Central memory CD8-positive, alpha-beta T cell (primary cell): ENCODE measurements around the gene TSG101.

Experiments
- ATAC-seq: fragments of 150-1000 bp; cut with Tn5 transposase; replicated peaks from 2 replicates; pipeline ENCODE4 v1.10.0; 2022; ENCODE audit warnings: mild to moderate bottlenecking, moderate FRiP score, moderate number of reproducible peaks; ENCODE audit not compliant: poor library complexity, severe bottlenecking; ENCODE audit errors: extremely low read depth
- DNase-seq, 2 donors: peaks; one replicate each; pipeline ENCODE4 v3.0.0; 2021; ENCODE audit warnings: low spot score in 2 of 2
- H3K27ac Mint-ChIP-seq: one replicate; pipeline ENCODE4 v1.8.0; 2022; ENCODE audit warnings: low read depth, mild to moderate bottlenecking, moderate library complexity, mixed read lengths
- H3K27me3 Mint-ChIP-seq: one replicate; pipeline ENCODE4 v1.8.0; 2022; ENCODE audit warnings: mixed read lengths
- H3K36me3 Mint-ChIP-seq: one replicate; pipeline ENCODE4 v1.8.0; 2022; ENCODE audit warnings: mild to moderate bottlenecking, moderate library complexity, mixed read lengths; ENCODE audit not compliant: insufficient read depth
- H3K4me1 Mint-ChIP-seq: one replicate; pipeline ENCODE4 v1.8.0; 2022; ENCODE audit warnings: mixed read lengths
- H3K4me3 Mint-ChIP-seq: one replicate; pipeline ENCODE4 v1.8.0; 2022; ENCODE audit warnings: mild to moderate bottlenecking, moderate library complexity, mixed read lengths
- H3K9me3 Mint-ChIP-seq: one replicate; pipeline ENCODE4 v1.8.0; 2022; ENCODE audit warnings: mixed read lengths

The TSG101 gene

DNA sequence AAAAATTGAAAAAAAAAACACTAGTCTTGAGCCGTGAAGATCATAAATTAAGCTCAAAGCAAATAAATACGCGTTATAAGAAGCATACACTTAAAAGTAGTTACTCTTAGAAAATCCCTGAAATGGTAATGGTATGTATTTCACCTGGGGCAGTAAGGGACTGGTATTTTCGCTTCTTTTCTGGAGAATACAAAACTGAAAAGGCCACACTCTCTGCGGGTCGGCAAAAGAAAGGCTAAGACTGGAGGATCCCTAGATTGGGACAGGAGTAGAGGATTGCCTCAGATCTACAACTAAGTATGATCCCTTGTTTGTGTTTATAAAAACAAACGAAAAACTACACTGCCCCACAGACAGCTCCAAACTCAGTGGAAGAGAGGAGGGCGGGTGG, 617 bp downstream of the TSG101 start:
- Mint-ChIP-seq H3K36me3 (peaks cover 32% of the 10 kb centered on the region), H3K4me1 (peaks cover 46% of the 10 kb centered on the region)

GRCh38 chr11:18524248-18524647, 2.5 kb downstream of the TSG101 start:
- Mint-ChIP-seq H3K4me1 (peaks cover 57% of the 10 kb centered on the region), H3K36me3 (peaks cover 29% of the 10 kb centered on the region), H3K27me3 (no peaks in the 10 kb centered on the region), H3K9me3 (no peaks in the 10 kb centered on the region), H3K4me3 (no peak overlapping the region), H3K27ac (peak overlapping the region; percentile 62)
- no peak for ATAC-seq
- no peak for DNase-seq

More for the DNA sequence above, 617 bp downstream of the TSG101 start:
- DNase-seq: no peak
- no peak for ATAC-seq
- no peaks in the 10 kb centered on the region for H3K27me3 Mint-ChIP-seq
- no peaks in the 10 kb centered on the region for H3K9me3 Mint-ChIP-seq
- peak overlapping the region; percentile 100 for H3K27ac Mint-ChIP-seq
- peak overlapping the region; percentile 95 for H3K4me3 Mint-ChIP-seq

DNA sequence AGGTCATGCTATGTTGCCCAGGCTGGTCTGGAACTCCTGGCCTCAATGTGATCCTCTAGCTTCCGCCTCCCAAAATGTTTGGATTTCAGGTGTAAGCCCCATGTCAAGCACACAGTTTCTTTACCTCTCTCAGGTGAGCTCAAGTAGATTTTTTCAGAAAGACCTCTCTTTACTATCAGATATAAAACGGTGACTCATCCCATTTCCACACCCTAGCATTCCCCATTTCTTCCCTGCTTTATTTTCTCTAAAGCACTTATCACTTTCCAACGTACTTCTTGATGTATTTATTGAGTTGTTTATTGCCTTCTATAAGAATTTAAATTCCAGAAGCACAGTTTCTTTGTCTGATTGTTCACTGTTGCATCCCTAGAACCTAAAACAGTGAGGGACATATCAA, 3.7 kb downstream of the TSG101 start:
- Mint-ChIP-seq H3K27ac (peak overlapping the region; percentile 54), H3K36me3 (peaks cover 32% of the 10 kb centered on the region), H3K27me3 (no peaks in the 10 kb centered on the region), H3K4me1 (peaks cover 57% of the 10 kb centered on the region), H3K9me3 (no peaks in the 10 kb centered on the region), H3K4me3 (no peak overlapping the region)
- ATAC-seq (no peak), DNase-seq (no peak)

DNA sequence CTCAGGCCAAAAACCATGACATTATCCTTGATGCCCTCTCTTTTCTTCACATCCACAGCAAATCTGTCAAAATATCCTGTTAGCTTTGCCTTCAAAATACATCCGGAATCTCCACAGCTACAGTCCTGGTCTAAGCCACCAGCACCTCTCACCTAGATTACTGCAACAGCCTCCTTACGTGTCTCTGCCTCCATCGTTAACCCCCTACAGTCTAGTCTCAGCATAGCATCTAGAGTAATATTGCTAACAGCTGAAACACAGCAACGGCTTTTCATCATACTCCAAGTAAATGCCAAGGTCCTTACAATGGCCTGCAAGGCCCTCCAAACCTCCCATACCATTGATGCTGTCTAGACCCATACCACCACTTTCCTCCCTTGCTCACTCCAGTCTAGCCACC, 4.4 kb downstream of the TSG101 start:
- ATAC-seq (no peak), DNase-seq (no peak)
- H3K36me3 Mint-ChIP-seq: peaks cover 31% of the 10 kb centered on the region
- H3K27ac Mint-ChIP-seq: peak overlapping the region; percentile 54
- H3K4me3 Mint-ChIP-seq: no peak overlapping the region
- H3K4me1 Mint-ChIP-seq: peaks cover 56% of the 10 kb centered on the region
- H3K27me3 Mint-ChIP-seq: no peaks in the 10 kb centered on the region
- no peaks in the 10 kb centered on the region for H3K9me3 Mint-ChIP-seq

GRCh38 chr11:18521122-18521521, 5.6 kb downstream of the TSG101 start:
- no peaks in the 10 kb centered on the region for H3K27me3 Mint-ChIP-seq
- DNase-seq (no peak), ATAC-seq (no peak)
- no peaks in the 10 kb centered on the region for H3K9me3 Mint-ChIP-seq
- H3K36me3 Mint-ChIP-seq: peaks cover 19% of the 10 kb centered on the region
- no peak overlapping the region for H3K27ac Mint-ChIP-seq
- no peak overlapping the region for H3K4me3 Mint-ChIP-seq
- H3K4me1 Mint-ChIP-seq: peaks cover 43% of the 10 kb centered on the region

- Mint-ChIP-seq H3K36me3 (peaks cover 70% of the 10 kb centered on the region), H3K27me3 (no peaks in the 10 kb centered on the region), H3K4me3 (no peak overlapping the region), H3K4me1 (peaks cover 22% of the 10 kb centered on the region), H3K9me3 (no peaks in the 10 kb centered on the region), H3K27ac (no peak overlapping the region)
- DNase-seq (no peak), ATAC-seq (no peak)
Observed at GRCh38 chr11:18502352-18502751, 24.4 kb downstream of the TSG101 start.

- peaks cover 68% of the 10 kb centered on the region for H3K36me3 Mint-ChIP-seq
- H3K4me1 Mint-ChIP-seq: peaks cover 19% of the 10 kb centered on the region
- H3K4me3 Mint-ChIP-seq: no peak overlapping the region
- H3K27ac Mint-ChIP-seq: peak overlapping the region; percentile 0
- DNase-seq: no peak
- no peaks in the 10 kb centered on the region for H3K27me3 Mint-ChIP-seq
- no peaks in the 10 kb centered on the region for H3K9me3 Mint-ChIP-seq
- no peak for ATAC-seq
Observed at GRCh38 chr11:18501629-18502028, 25.1 kb downstream of the TSG101 start.

- H3K27me3 Mint-ChIP-seq: no peaks in the 10 kb centered on the region
- ATAC-seq (no peak), DNase-seq (no peak)
- no peak overlapping the region for H3K4me3 Mint-ChIP-seq
- peaks cover 63% of the 10 kb centered on the region for H3K36me3 Mint-ChIP-seq
- H3K9me3 Mint-ChIP-seq: no peaks in the 10 kb centered on the region
- H3K27ac Mint-ChIP-seq: peak overlapping the region; percentile 66
- H3K4me1 Mint-ChIP-seq: peaks cover 24% of the 10 kb centered on the region
Observed at GRCh38 chr11:18498039-18498438, 28.7 kb downstream of the TSG101 start.

GRCh38 chr11:18495703-18496102, 31.0 kb downstream of the TSG101 start:
- DNase-seq (no peak), ATAC-seq (no peak)
- H3K9me3 Mint-ChIP-seq: no peaks in the 10 kb centered on the region
- H3K4me3 Mint-ChIP-seq: no peak overlapping the region
- no peaks in the 10 kb centered on the region for H3K27me3 Mint-ChIP-seq
- peaks cover 48% of the 10 kb centered on the region for H3K36me3 Mint-ChIP-seq
- H3K4me1 Mint-ChIP-seq: peaks cover 31% of the 10 kb centered on the region
- no peak overlapping the region for H3K27ac Mint-ChIP-seq

DNA sequence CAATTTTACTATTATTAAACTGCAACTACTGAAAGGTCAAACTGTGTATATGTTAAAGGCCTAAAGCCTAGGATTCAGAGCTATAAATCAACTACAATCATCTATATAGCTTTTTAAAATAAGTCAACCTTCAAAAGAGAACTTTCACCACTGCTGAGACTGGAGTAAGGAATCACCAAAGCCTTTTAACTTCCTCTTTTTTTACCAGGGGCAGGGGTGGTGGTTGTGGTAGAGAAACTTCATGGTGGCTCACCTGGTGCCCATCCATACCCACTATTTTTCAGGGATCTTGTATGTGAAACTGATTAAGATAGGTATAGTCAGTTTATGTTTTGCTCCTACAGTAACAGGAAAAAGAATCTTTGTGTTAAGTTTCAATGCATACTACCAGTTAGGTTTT, 31.5 kb downstream of the TSG101 start:
- no peaks in the 10 kb centered on the region for H3K9me3 Mint-ChIP-seq
- peak overlapping the region; percentile 61 for H3K27ac Mint-ChIP-seq
- H3K36me3 Mint-ChIP-seq: peaks cover 48% of the 10 kb centered on the region
- H3K4me3 Mint-ChIP-seq: no peak overlapping the region
- ATAC-seq: no peak
- no peak for DNase-seq
- peaks cover 36% of the 10 kb centered on the region for H3K4me1 Mint-ChIP-seq
- H3K27me3 Mint-ChIP-seq: no peaks in the 10 kb centered on the region

GRCh38 chr11:18493310-18493709, 33.4 kb downstream of the TSG101 start:
- peaks cover 28% of the 10 kb centered on the region for H3K4me1 Mint-ChIP-seq
- peak overlapping the region; percentile 19 for H3K27ac Mint-ChIP-seq
- DNase-seq (no peak), ATAC-seq (no peak)
- H3K36me3 Mint-ChIP-seq: peaks cover 41% of the 10 kb centered on the region
- H3K27me3 Mint-ChIP-seq: no peaks in the 10 kb centered on the region
- H3K9me3 Mint-ChIP-seq: no peaks in the 10 kb centered on the region
- no peak overlapping the region for H3K4me3 Mint-ChIP-seq

DNA sequence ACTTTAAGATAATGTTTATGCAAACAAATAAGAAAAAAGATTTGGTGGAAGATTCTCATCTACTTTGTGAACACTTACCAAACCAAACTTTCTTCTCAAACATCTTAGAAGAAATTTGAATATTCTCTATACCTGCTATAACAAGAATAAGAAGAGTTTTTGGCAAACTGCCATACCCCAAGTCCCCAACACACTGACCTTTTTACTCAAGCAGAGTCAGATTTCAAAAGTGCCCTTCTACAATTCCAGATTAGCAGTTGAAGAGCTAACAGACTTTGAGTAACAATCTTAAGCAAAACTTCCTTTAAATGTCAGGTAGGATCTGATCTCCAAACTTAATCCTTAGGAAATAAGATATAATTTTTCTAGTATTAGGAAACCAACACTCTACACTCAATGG, 33.9 kb downstream of the TSG101 start:
- Mint-ChIP-seq H3K4me3 (no peak overlapping the region), H3K27me3 (no peaks in the 10 kb centered on the region), H3K4me1 (peaks cover 24% of the 10 kb centered on the region), H3K9me3 (no peaks in the 10 kb centered on the region), H3K27ac (peak overlapping the region; percentile 19), H3K36me3 (peaks cover 42% of the 10 kb centered on the region)
- ATAC-seq: no peak
- DNase-seq: no peak

- peaks cover 43% of the 10 kb centered on the region for H3K36me3 Mint-ChIP-seq
Observed at GRCh38 chr11:18491924-18492323, 34.8 kb downstream of the TSG101 start.

More at GRCh38 chr11:18491924-18492323, 34.8 kb downstream of the TSG101 start:
- H3K9me3 Mint-ChIP-seq: no peaks in the 10 kb centered on the region
- H3K4me1 Mint-ChIP-seq: peaks cover 22% of the 10 kb centered on the region
- no peak overlapping the region for H3K27ac Mint-ChIP-seq
- DNase-seq (no peak), ATAC-seq (no peak)
- no peaks in the 10 kb centered on the region for H3K27me3 Mint-ChIP-seq
- no peak overlapping the region for H3K4me3 Mint-ChIP-seq
